Neuron (in vitro differentiated cells): Measurements from ENCODE around the gene NKX1-2.
A peak's percentile ranks its signal among the peaks of the same experiment; 100 is the strongest.

Experiments used
- H2AFZ ChIP-seq: one replicate; pipeline ENCODE4 v1.6.1; 2013; ENCODE audit warnings: low read depth, mild to moderate bottlenecking, inconsistent platforms, low read length, moderate library complexity
- H3K27me3 ChIP-seq: one replicate; pipeline ENCODE4 v1.6.1; 2013; ENCODE audit warnings: low read length; ENCODE audit not compliant: insufficient read depth
- H3K36me3 ChIP-seq: one replicate; pipeline ENCODE4 v1.6.1; 2013; ENCODE audit warnings: low read length; ENCODE audit not compliant: insufficient read depth
- H3K4me1 ChIP-seq: one replicate; pipeline ENCODE4 v1.6.1; 2013; ENCODE audit warnings: low read length; ENCODE audit not compliant: insufficient read depth
- H3K4me3 ChIP-seq: 2 replicates; pipeline ENCODE4 v1.5.1; 2013; ENCODE audit warnings: mild to moderate bottlenecking, low read length, moderate library complexity
- H3K9me3 ChIP-seq: one replicate; pipeline ENCODE4 v1.6.1; 2013; ENCODE audit warnings: low read length

NKX1-2 gene

DNA sequence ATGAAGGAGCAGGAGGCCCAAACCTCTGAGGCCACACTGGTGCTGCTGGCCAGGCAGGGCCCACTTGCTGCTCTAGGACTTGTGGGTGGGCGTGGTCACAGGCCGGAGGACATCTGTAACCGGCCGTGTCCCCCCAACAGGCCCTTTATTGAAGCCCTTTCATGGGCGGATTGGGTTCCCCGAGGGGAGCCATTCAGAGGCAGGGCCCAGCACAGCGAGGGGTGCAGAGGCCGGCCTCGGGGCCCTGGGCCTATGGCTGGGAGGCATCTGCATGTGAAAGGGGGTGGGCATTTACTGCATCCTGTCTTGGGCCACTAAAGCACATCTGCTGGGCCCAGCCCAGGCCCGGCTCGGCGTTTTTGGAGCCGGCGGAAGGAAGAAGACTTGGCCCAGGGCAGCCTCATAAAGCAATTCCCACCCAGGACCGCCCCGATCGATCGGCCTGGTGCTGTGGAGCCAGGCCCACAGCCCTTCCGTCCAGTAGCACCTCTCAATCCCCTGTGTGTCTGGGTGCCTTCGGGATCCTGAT is 20.2 kb upstream of the NKX1-2 start:
- H3K9me3 ChIP-seq = no peaks in the 10 kb centered on the region
- no peaks in the 10 kb centered on the region for H3K27me3 ChIP-seq
- H3K36me3 ChIP-seq = no peaks in the 10 kb centered on the region
- H3K4me3 ChIP-seq = no peak overlapping the region
- no peak overlapping the region for H2AFZ ChIP-seq
- peaks cover 11% of the 10 kb centered on the region for H3K4me1 ChIP-seq

GRCh38 chr10:124468624-124469023 is 18.8 kb upstream of the NKX1-2 start:
- Histone ChIP-seq H2AFZ (no peak overlapping the region), H3K4me1 (peaks cover 11% of the 10 kb centered on the region), H3K36me3 (no peaks in the 10 kb centered on the region), H3K4me3 (no peak overlapping the region), H3K27me3 (no peaks in the 10 kb centered on the region), H3K9me3 (no peaks in the 10 kb centered on the region)

GRCh38 chr10:124467165-124467564 is 17.3 kb upstream of the NKX1-2 start:
- no peak overlapping the region for H3K4me3 ChIP-seq
- H3K4me1 ChIP-seq = peaks cover 11% of the 10 kb centered on the region
- H3K36me3 ChIP-seq = no peaks in the 10 kb centered on the region
- H3K27me3 ChIP-seq = no peaks in the 10 kb centered on the region
- H2AFZ ChIP-seq = no peak overlapping the region
- H3K9me3 ChIP-seq = no peaks in the 10 kb centered on the region

DNA sequence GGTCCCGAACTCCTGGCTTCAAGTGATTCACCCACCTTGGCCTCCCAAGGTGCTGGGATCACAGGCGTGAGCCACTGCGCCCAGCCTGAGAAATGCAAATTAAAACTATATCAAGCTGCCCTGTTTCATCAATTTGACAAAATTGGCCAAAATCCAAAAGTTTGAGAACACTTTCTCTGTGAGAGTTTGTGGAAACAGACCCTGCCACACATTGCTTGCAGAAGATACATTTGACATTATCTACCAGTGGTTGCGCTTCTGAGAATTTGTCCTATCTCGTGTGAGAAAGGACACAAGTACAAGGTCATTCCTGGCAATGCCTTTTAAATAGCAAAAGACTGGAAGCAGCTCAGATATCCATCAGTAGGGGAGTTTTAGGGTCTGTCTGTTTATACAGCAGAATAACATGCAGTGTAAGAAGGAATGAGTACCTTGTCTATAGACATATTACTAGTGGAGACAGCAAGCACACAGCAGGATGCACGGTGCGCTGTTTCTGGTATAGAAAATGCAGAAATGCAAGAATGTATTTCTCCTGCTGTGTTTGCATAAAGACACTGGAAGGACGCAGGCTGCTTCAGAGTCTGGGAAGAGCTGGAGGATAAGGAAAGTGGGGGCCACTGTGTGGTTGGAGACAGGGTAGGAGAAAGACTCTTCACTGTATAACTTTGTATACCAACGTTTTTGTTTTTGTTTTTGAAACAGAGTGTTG is 16.1 kb upstream of the NKX1-2 start:
- no peaks in the 10 kb centered on the region for H3K27me3 ChIP-seq
- no peak overlapping the region for H2AFZ ChIP-seq
- no peak overlapping the region for H3K4me3 ChIP-seq
- peaks cover 11% of the 10 kb centered on the region for H3K4me1 ChIP-seq
- H3K36me3 ChIP-seq = no peaks in the 10 kb centered on the region
- no peaks in the 10 kb centered on the region for H3K9me3 ChIP-seq

- Histone ChIP-seq H2AFZ (no peak overlapping the region), H3K36me3 (no peaks in the 10 kb centered on the region), H3K27me3 (no peaks in the 10 kb centered on the region), H3K4me3 (no peak overlapping the region), H3K4me1 (peaks cover 11% of the 10 kb centered on the region), H3K9me3 (no peaks in the 10 kb centered on the region)
Measured at GRCh38 chr10:124465003-124465776, 15.4 kb upstream of the NKX1-2 start.

DNA sequence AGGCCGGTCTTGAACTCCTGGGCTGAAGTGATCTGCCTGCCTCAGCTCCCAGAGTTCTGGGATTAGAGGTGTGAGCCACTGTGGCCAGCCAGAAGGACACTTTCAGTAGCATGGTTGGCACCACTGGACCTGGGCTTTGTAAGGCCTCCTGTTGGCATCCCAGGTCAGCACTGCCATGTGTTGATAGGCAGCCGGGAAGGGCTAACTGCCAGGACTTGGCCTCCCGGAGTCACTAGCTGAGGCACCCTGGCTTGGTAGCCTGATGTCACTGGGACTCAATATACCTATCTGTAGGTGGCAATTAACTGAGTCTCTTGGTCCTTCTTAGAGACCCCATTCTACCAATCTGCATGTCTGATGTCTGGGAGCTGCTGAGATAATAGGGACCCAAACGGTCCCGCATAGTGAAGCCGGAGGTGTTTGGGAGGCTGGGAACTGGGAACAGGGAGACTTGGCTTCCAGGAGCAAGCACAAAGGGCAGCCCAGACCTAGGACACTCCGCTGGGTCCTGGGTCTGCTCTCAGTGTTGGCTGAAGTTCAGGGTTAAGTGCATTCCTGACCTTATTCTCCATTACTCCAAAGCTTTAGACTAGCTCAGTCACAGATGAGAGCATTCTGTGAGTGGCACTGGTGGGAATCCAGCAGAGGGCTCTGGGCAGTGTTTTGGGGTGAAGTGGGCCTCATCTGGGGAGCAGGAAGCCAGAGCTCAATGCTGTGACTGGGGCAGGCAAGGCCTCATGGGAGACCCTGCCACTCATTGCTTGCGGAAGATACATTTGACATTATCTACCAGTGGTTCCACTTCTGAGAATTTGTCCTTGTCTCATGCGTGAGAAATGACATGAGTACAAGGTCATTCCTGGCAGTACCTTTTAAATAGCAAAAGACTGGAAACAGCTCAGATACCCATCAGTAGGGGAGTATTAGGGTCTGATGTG is 14.5 kb upstream of the NKX1-2 start:
- H3K4me3 ChIP-seq = no peak overlapping the region
- H2AFZ ChIP-seq = no peak overlapping the region

DNA sequence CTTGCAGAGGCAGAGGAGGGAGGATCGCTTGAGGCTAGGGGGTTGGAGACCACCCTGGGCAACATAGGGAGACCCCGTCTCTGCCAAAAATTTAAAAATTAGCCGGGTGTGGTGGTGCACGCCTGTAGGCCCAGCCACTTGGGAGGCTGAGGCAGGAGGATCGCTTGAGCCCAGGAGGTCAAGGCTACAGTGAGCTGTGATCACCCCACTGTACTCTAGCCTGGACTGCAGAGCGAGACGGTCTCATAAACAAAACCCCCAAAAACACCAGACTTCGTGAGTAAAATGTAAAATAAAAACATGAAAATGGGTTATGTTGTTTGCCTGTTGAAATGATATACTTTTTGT is 12.5 kb upstream of the NKX1-2 start:
- H3K9me3 ChIP-seq = no peaks in the 10 kb centered on the region
- H3K4me3 ChIP-seq = peak overlapping the region; percentile 72
- peaks cover 13% of the 10 kb centered on the region for H3K4me1 ChIP-seq

More for the DNA sequence above, 14.5 kb upstream of the NKX1-2 start:
- Histone ChIP-seq H3K9me3 (no peaks in the 10 kb centered on the region), H3K36me3 (no peaks in the 10 kb centered on the region), H3K27me3 (peaks cover 3% of the 10 kb centered on the region), H3K4me1 (peaks cover 11% of the 10 kb centered on the region)

DNA sequence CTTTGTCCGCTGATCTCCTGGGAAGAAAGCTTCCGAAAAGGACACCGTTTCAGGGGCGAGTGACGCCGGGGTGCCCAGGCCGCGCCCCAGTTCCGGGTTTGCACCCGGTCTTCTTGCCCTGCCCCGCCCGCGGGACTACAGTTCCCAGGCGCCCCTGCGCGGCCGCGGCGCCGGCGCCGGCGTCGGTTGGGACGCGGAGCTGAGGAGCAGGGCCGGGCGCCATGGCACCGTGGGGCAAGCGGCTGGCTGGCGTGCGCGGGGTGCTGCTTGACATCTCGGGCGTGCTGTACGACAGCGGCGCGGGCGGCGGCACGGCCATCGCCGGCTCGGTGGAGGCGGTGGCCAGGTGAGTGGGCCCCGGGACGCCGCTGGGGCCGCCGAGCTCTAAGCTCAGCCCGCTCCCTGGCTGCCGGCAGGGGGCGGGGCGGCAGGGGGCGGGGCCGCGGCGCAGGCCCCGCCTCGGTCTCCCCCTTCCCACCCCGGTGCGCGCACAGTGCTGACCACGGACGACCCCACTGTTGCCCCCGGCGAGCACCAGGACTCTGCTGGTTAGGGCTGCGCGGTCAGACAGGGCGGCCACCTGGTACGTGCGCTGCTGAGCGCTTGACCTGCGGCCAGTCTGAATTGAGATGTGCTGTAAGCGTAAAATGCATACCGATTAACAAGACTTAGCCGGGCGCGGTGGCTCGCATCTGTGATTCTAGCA is 12.0 kb upstream of the NKX1-2 start, which contains the start of gene LHPP:
Gene LHPP (plus strand): TSS at position 182 of the 706 bp plus-strand sequence. CDS start 40 bp downstream, at position 222.
- H3K36me3 ChIP-seq = no peaks in the 10 kb centered on the region
- H3K4me1 ChIP-seq = peaks cover 13% of the 10 kb centered on the region
- no peaks in the 10 kb centered on the region for H3K9me3 ChIP-seq
- H3K4me3 ChIP-seq = peak within 1 kb of the TSS; percentile 72
- H2AFZ ChIP-seq = peak within 1 kb of the TSS; percentile 80
- H3K27me3 ChIP-seq = peaks cover 8% of the 10 kb centered on the region

More for the DNA sequence above, 12.5 kb upstream of the NKX1-2 start:
- H2AFZ ChIP-seq = peak overlapping the region; percentile 80
- no peaks in the 10 kb centered on the region for H3K36me3 ChIP-seq
- peaks cover 8% of the 10 kb centered on the region for H3K27me3 ChIP-seq

- Histone ChIP-seq H3K9me3 (no peaks in the 10 kb centered on the region), H2AFZ (no peak overlapping the region), H3K4me3 (no peak overlapping the region), H3K27me3 (peaks cover 16% of the 10 kb centered on the region), H3K4me1 (peaks cover 2% of the 10 kb centered on the region), H3K36me3 (no peaks in the 10 kb centered on the region)
Measured at GRCh38 chr10:124460144-124460543, 10.3 kb upstream of the NKX1-2 start.

DNA sequence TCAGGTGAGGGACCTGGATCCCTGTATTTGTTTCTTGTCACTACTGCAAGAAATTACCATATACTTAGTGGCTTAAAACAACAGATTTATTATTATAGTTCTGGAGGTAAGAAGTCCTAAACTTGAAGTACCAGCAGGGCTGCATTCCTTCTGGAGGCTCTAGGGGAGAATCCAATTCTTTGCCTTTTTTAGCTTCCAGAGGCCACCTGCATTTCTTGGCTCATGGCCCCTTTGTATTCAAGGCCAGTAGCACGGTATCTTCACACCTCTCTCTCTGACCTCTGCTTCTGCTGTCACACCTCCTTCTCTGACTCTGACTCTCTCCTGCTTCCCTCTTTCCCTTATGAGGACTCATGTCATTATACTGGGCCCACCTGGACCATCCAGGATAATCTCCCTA is 9.6 kb upstream of the NKX1-2 start:
- H3K27me3 ChIP-seq = peaks cover 18% of the 10 kb centered on the region
- no peaks in the 10 kb centered on the region for H3K9me3 ChIP-seq
- no peak overlapping the region for H3K4me3 ChIP-seq
- no peak overlapping the region for H2AFZ ChIP-seq
- peaks cover 3% of the 10 kb centered on the region for H3K4me1 ChIP-seq
- no peaks in the 10 kb centered on the region for H3K36me3 ChIP-seq

GRCh38 chr10:124458889-124459288 is 9.1 kb upstream of the NKX1-2 start:
- Histone ChIP-seq H3K9me3 (no peaks in the 10 kb centered on the region), H3K36me3 (no peaks in the 10 kb centered on the region), H3K4me1 (peaks cover 6% of the 10 kb centered on the region), H2AFZ (no peak overlapping the region), H3K27me3 (peaks cover 22% of the 10 kb centered on the region), H3K4me3 (no peak overlapping the region)

GRCh38 chr10:124458473-124458872 is 8.6 kb upstream of the NKX1-2 start:
- H2AFZ ChIP-seq = no peak overlapping the region
- H3K27me3 ChIP-seq = peaks cover 26% of the 10 kb centered on the region
- H3K9me3 ChIP-seq = no peaks in the 10 kb centered on the region
- H3K4me3 ChIP-seq = no peak overlapping the region
- H3K4me1 ChIP-seq = peaks cover 6% of the 10 kb centered on the region
- no peaks in the 10 kb centered on the region for H3K36me3 ChIP-seq
